GM06990 (cell line): ENCODE measurements around the gene REC8.

Source experiments
- DNase-seq: peaks from one replicate; pipeline ENCODE4 v3.0.0-alpha.2; 2011; ENCODE audit not compliant: insufficient read length; ENCODE audit errors: extremely low read depth
- H3K27me3 ChIP-seq: replicated peaks from 2 replicates; pipeline ENCODE4 v1.6.0; 2011; ENCODE audit warnings: low read length; ENCODE audit not compliant: control insufficient read depth, insufficient read depth
- H3K36me3 ChIP-seq: 2 replicates; pipeline ENCODE4 v1.5.1; 2011; ENCODE audit warnings: low read length; ENCODE audit not compliant: control insufficient read depth, insufficient read depth
- H3K4me3 ChIP-seq: replicated peaks from 2 replicates; pipeline ENCODE4 v1.5.1; 2011; ENCODE audit warnings: low read depth, mild to moderate bottlenecking, control low read depth, low read length
- TF ChIP-seq, protein P1 (sequence below): IDR thresholded peaks from 2 replicates; pipeline ENCODE4 v1.5.1; 2011; ENCODE audit warnings: low read length, control low read depth, mild to moderate bottlenecking, inconsistent platforms; ENCODE audit not compliant: insufficient read depth, poor library complexity, severe bottlenecking

The REC8 gene

GRCh38 chr14:24189460-24189859 is 17.6 kb downstream of the REC8 start:
- no peak overlapping the region for H3K4me3 ChIP-seq
- no peaks in the 10 kb centered on the region for H3K27me3 ChIP-seq
- DNase-seq = no peak
- H3K36me3 ChIP-seq = peaks cover 33% of the 10 kb centered on the region
- TF ChIP-seq, protein P1, sequence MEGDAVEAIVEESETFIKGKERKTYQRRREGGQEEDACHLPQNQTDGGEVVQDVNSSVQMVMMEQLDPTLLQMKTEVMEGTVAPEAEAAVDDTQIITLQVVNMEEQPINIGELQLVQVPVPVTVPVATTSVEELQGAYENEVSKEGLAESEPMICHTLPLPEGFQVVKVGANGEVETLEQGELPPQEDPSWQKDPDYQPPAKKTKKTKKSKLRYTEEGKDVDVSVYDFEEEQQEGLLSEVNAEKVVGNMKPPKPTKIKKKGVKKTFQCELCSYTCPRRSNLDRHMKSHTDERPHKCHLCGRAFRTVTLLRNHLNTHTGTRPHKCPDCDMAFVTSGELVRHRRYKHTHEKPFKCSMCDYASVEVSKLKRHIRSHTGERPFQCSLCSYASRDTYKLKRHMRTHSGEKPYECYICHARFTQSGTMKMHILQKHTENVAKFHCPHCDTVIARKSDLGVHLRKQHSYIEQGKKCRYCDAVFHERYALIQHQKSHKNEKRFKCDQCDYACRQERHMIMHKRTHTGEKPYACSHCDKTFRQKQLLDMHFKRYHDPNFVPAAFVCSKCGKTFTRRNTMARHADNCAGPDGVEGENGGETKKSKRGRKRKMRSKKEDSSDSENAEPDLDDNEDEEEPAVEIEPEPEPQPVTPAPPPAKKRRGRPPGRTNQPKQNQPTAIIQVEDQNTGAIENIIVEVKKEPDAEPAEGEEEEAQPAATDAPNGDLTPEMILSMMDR = no peak

DNA sequence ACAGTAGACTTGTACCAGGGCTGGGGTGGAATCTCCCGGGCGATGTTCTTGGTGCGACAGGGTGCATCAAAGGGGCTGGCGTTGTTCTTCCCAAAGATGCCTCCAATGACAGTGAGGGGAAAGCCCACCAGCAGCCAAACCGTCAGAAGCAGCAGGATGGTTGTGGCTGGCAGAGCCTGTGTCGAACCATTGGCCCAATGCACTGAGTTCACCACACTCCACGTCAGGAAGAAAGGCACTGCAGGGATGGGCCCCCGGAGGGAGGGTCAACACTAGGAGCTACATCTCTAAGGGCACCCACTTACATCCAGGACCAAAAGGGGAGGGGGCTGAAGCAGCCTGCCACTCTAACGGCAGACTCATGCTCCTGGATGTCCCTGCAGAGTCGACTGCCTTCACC is 18.5 kb downstream of the REC8 start:
- no peak overlapping the region for H3K4me3 ChIP-seq
- TF ChIP-seq, protein P1 = no peak
- H3K27me3 ChIP-seq = no peaks in the 10 kb centered on the region
- H3K36me3 ChIP-seq = peaks cover 24% of the 10 kb centered on the region
- no peak for DNase-seq

DNA sequence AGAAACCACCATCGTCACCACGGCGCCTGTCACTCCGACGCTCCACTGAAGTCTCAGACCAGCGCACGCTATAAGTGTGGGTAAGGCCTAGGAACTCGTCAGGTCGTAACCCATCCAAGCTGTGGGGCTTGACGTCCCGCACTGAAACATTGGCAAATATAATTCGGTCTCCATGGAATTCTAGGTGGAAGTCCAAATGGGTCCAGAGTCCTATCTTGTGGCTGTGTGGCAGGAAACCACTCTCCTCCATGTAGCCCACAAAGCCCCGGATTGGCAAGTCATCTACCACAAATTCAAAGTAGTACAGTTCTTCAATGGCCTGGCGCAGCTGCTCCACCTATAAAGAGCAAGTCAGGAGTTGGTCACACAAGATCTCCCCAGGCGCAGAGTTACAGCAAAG is 21.1 kb downstream of the REC8 start:
- Histone ChIP-seq H3K4me3 (no peak overlapping the region), H3K27me3 (no peaks in the 10 kb centered on the region), H3K36me3 (peaks cover 8% of the 10 kb centered on the region)
- TF ChIP-seq, protein P1 = no peak
- no peak for DNase-seq

GRCh38 chr14:24194186-24194872 is 22.4 kb downstream of the REC8 start:
- H3K4me3 ChIP-seq = peak overlapping the region; percentile 97
- H3K27me3 ChIP-seq = no peaks in the 10 kb centered on the region
- H3K36me3 ChIP-seq = peaks cover 9% of the 10 kb centered on the region
- DNase-seq = no peak
- TF ChIP-seq, protein P1 = no peak

DNA sequence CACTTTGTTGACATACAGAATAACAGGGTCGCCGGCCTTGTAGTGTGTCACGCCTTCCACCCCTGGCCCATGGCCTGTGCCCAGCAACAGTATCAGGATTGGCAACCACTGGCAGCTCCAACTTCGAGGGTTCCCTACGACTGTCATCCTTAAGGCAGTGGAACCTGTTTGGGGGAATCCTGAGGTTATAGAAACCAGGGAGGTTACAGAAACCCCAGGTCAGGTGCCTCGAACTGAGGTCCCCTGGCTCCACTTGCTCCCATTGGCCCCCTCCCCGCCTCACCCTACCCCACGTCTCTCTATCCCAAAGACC is 22.9 kb downstream of the REC8 start:
- TF ChIP-seq, protein P1 = no peak
- peaks cover 10% of the 10 kb centered on the region for H3K36me3 ChIP-seq
- peak overlapping the region; percentile 97 for H3K4me3 ChIP-seq
- no peaks in the 10 kb centered on the region for H3K27me3 ChIP-seq
- no peak for DNase-seq
